GM19324 (cell line): ENCODE data around the gene PRSS8.

Experiments used
- ATAC-seq: cut with Tn5 transposase; IDR thresholded peaks from one replicate; pipeline ENCODE4 v1.9.1; 2021; ENCODE audit warnings: mild to moderate bottlenecking, moderate library complexity; ENCODE audit not compliant: unreplicated experiment, low FRiP score

PRSS8 gene

DNA sequence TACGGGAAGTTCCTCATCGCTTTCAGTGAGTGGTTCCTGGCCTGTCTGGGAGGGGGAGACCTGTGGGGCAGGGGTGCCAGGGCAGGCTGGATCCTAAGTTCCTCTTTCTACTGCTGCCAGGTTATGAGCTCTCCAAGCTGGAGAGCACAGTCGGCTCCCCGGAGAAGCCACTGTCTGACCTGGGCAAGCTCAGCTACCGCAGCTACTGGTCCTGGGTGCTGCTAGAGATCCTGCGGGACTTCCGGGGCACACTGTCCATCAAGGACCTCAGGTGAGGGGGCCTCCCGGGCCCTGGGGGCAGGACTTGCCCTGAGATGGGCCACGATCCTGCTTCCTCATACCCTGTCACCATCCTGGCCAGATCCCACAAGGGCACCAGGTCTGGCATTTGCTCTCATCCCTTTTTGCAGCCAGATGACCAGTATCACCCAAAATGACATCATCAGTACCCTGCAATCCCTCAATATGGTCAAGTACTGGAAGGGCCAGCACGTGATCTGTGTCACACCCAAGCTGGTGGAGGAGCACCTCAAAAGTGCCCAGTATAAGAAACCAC lies 5.1 kb downstream of the PRSS8 start:
- no peak for ATAC-seq

DNA sequence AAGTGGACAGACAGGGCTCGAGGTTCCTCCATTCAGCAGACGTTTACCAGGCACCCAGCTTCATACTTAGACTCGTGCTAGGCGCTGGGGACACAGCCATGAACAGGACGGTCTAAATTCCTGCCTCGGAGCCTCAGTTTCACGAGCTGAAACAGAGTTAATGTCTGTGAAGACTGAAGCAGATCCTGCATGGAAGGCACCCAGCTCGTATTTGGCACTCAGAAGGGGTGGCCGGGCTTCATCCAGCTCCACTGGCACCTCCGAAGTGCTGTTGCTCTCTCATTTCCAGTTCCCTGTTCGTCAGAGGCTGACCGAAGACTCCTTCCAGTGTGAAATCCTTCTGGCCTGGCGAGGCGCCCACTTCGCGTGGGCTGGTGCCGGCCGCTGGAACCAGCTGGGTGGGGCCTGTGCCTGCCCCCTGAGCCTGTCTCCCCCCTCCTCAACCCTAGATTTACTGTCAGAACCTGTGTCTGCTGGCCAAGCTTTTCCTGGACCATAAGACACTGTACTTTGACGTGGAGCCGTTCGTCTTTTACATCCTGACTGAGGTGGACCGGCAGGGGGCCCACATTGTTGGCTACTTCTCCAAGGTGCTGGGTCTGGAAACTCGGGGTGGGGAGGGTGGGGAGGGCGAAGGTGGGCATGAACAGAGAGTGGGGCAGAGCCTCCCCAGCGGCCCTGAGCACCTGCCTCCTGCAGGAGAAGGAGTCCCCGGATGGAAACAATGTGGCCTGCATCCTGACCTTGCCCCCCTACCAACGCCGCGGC lies 5.8 kb downstream of the PRSS8 start:
- no peak for ATAC-seq

GRCh38 chr16:31128711-31129567 lies 6.6 kb downstream of the PRSS8 start:
- no peak for ATAC-seq

GRCh38 chr16:31127182-31127581 lies 8.3 kb downstream of the PRSS8 start:
- no peak for ATAC-seq

GRCh38 chr16:31125844-31126243 lies 9.7 kb downstream of the PRSS8 start:
- ATAC-seq: no peak

DNA sequence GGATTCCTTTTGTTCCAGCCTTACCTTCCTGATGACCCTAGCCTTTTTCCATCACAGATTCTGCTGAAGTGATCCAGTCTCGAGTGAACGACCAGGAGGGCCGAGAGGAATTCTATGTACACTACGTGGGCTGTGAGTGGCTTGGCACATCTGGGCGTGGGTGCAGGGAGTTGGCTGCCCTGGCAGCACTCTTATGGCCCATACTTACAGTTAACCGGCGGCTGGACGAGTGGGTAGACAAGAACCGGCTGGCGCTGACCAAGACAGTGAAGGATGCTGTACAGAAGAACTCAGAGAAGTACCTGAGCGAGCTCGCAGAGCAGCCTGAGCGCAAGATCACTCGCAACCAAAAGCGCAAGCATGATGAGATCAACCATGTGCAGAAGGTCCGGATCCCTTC lies 15.4 kb downstream of the PRSS8 start:
- ATAC-seq: no peak

DNA sequence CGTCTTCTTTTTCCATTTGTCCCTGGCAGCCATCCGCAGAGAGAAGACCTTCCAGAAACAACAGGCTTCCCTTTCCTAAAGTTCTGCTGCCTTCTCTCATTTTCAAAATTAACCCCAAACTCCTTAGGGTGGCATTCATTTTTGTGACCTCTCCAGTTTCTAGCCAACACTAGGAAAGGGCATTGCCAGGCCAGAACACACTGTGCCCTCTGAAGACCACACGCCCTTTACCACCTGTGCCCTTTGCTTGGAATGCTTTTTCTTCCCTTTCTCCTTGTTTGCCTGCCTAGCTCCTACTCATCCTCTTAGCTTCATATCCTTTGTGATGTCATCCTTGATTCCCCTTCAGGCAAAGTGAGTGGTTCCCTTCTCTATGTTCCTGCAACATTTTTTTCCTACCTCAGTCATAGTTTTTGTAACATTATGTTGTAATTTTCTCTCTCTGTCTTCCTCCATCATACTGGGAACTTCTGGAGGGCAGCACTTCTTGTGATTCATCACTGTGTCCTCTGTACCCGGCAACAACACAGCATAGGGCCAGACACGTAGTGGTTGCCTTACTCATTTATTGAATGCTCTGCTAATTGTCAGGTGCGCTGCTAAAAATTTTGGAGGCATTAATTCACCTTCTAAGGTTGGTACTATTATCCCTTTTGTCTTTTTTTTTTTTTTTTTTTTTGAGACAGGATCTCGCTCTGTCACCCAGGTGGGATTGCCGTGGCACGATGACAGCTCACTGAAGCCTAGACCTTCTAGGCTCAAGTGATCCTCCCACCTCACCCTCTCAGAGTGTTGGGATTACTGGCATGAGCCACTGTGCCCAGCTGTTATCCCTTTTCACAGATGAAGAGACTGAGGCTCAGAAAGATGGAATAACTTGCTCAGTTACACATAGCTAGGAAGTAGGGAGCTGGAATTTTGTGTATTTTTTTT lies 17.0 kb downstream of the PRSS8 start:
- ATAC-seq: no peak

DNA sequence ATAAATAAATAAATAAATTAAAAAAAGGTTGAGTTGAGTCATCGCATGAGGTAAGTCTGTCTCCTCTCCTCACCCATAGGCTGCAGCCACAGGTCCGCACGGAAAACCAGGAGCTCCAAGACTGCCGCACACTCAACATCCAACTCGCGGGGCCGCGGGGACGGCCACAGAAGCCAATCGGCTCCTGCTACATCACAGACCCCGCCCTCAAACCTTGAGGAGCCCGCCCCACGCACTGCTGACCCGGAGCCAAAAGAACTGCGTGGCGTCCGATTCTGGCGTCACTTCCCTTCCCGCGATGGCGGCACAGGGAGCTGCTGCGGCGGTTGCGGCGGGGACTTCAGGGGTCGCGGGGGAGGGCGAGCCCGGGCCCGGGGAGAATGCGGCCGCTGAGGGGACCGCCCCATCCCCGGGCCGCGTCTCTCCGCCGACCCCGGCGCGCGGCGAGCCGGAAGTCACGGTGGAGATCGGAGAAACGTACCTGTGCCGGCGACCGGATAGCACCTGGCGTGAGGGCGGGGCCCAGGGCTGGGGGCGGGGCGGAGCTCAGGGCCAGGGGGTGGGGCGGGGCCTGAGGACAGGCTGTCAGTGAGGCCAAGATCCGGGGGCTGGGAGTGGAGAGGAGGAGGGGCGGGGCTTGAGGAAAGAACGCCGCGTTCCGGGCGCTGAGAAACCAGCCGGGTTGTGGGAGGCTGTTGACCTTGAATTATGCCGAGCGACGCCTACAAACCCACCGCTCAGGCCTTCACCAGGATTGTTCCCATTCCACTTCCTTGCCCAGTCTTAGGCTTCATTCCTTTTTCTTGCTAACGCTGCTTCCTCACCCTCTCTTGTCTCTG lies 17.9 kb downstream of the PRSS8 start, which contains the start of gene KAT8:
TSS of gene KAT8 (plus strand) at position 281 of the 839 bp plus-strand sequence. CDS start at position 299, 18 bp downstream.
- ATAC-seq: peak; percentile 92

- no peak for ATAC-seq
These were observed 21.1 kb downstream of the PRSS8 start for GRCh38 chr16:31114468-31114867.

DNA sequence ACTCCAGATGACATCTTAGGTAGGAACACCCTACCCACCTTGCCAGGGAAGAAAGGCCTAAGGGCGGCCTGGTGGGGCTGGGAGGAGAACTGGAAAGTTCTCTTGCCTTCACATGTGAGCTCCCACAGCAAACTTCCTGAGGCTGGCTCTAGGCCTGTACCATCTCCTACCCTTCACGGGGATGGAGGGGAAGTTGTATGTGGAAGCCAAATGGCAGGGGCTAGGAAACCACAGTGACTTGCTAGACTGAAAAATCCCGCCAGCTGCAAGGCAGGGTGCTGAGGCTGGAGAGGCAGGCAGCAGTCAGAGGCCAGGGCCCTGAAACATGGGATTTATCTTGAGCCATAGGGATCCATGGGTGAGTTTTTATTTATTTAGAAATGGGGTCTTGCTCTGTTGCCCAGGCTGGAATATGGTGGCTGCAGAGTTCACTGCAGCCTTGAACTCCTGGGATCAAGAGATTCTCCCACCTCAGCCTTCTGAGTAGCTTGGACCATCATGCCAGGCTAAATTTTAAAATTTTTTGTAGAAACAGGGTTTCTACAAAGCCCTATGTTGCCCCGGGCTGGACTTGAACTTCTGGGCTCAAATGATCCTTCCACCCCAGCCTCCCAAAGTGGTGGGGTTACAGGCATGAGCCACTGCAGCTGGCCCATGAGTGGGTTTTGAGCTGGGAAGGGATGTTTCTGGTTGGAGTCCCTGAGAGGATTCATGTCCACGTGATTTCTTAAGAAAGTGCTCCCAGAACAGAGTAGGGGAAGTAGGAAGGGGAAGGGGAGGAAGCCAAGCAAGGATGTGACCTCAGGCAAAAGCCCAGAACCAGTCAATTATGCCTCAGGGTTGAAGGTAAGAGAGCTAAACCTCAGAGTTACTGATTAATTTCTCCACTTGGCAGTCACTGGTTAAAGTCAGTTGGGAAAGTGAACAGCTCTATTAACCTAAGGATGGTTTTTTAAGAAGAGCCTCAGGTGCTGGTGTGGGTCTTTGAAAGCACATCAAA lies 22.1 kb downstream of the PRSS8 start:
- no peak for ATAC-seq

DNA sequence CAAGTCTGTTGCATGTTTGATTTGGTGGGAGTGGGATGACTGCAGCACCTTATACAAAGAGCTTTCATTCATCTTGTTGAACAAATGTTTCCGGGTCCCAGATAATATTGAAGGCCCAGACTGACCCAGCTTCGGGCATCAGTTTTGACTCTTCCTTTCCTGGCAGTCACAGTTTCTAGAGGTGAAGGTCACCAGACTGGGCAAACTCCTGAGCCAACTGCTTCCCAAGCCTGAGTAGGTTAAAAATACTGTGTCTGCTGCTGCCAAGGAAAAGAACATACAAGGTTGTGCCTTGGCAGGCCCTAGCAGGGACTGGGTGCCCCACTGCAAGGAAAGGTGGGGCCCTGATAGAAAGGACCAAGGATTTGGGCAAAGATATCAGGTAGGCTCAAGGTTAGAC lies 22.8 kb downstream of the PRSS8 start:
- no peak for ATAC-seq

GRCh38 chr16:31111881-31112466 lies 23.6 kb downstream of the PRSS8 start:
- ATAC-seq: no peak

- no peak for ATAC-seq
These were observed 25.2 kb downstream of the PRSS8 start for GRCh38 chr16:31110106-31111034.

DNA sequence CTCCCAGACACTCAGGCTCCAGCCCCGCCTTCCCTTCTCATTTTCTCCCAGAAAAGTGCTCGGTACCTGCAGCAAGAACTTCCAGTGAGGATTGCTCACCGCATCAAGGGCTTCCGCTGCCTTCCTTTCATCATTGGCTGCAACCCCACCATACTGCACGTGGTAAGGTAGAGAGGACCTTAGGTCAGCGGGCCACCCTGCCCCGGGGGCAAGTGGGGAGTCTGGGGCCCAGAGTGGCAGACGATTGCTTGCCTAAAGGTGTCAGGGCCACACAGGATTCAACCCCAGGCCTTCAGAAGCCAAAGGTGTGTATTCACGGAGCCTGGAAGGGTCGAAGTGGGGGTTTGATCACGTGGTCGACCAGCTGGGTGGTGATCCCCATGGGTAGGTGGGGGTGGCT lies 25.9 kb downstream of the PRSS8 start:
- no peak for ATAC-seq

GRCh38 chr16:31108794-31109558 lies 26.6 kb downstream of the PRSS8 start:
- no peak for ATAC-seq
